Dermis blood vessel endothelial cell (primary cell): ENCODE results near the gene BRD7. TPM values are rescaled to one million over a fixed set of nuclear protein-coding genes. Genes with fewer than 3 reads are reported as not detected.

ENCODE experiments used
- DNase-seq: peaks from one replicate; pipeline ENCODE4 v3.0.0; 2010
- total RNA-seq: library from RNA; depleted of rRNA; stranded (reverse); fragments of >200 nt; gene quantifications from 2 replicates; pipeline ENCODE4 v1.2.3, GENCODE V29; 2014

Gene BRD7
- 44.6 and 53.8 TPM in 2 replicates for total RNA-seq

DNA sequence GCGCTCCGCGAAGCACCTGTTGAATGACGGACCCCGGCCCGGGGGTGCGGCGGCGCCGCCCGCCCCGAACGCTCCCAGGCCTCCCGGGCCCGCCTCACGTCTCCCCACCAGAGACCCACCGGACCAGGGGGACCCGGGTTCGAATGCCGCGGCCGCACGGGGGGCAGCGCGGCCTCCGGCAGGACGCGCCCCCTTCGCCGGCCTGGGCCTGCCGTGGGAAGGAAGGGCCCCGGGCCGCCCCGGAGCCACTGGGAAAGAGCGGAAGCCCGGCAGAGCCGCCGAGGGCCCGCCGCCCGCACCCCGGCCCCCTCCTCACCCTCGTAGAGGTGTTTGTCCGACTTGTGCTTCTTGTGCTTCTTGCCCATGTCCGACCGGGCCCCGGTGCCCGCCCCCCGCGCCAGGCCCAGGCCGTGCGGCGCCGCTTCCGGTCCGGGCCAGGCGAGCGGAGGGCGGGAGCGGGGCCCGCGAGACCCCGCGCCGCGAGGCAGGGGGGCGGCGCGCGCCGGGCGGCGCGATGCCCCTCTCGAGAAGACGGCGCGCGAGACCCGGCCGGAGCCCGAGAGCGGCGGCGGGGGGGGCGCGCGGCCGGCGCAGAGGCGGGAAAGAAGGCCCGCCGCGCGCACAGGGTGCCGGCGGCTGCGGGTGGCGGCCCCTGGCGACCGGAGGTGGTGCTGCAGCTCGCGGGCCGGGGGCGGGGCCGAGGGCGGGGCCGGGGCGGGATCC, at the start of gene BRD7:
Gene BRD7, minus strand, starts transcription at position 579 of the 723 bp plus-strand sequence. Its CDS starts 214 bp downstream, at position 365.
- peak; percentile 75 for DNase-seq

DNA sequence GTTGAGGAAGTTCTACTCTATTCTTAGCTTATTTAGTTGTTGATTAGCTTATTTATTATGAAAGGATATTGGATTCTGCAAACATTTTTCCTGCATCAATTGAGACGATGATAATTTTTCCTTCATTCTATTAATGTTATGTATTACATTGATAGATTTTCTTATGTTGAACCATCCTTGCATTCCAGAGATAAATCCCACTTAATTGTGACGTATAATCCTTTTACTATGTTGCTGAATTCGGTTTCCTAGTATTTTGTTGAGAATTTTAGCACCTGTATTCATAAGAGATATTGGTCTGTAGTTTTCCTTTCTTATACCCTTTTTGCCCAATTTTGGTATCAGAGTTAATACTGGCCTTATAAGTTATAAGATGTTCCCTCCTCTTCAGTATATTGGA, 47.6 kb upstream of the BRD7 start:
- DNase-seq = no peak

DNA sequence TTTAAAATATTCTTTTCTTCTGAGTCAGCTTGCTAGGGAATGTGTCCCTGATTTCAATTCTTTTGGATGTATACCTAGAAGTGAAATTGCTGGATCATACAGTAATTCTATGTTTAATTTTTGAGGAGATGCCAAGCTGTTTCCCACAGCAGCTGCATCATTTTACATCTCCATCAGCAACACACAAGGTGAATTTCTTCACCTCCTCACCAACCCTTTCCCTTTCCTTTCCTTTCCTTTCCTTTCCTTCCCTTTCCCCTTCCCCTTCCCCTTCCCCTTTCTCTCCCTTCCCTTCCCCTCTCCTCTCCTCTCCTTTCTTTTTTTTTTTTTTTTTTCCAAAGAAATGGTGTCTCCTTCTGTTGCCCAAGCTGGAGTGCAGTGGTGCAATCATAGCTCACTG, 45.4 kb upstream of the BRD7 start:
- DNase-seq = no peak

- DNase-seq = no peak
Measured at GRCh38 chr16:50411034-50411433, 42.2 kb upstream of the BRD7 start.

GRCh38 chr16:50408001-50408561, 39.3 kb upstream of the BRD7 start:
- DNase-seq = no peak

DNA sequence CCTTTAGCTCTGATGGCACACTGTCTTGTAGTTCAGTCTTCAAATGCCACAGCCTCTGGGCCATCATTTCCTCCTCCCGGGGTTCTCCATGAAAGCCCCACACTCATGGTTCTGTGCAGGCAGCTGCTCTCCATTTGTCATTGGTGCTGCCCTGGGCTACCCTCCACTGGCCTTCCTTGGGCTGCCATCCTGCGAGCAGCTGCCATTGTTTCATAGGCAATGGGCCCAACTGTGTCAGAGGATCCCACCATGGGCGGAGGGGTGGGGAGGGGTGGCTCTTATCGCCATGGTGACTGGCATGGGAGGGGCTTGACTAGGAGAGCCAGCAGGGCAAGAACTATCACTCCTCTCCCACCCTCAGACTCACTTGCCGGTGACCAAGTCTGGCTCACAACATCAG, 38.6 kb upstream of the BRD7 start:
- DNase-seq = no peak

DNA sequence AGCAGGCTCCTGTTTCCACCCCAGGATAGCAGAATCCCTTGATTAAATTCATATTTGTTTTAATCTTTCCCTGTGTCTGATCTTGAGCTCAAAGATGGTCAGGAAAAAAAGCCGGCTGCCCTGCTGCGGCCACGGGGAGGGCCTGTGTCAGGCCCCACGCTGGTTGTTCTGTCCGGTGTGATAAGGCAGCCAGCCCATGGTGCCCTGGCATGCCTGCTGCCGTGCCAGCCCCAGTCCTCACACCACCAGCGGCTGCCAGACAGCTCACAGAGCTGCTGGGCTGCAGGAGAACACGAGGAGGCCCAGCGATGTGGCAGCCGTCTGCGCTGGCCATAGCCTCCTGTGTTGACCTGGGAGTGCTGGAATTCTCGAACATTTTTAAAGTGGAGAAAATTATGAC, 34.7 kb upstream of the BRD7 start:
- DNase-seq = no peak

- no peak for DNase-seq
Measured at GRCh38 chr16:50402298-50402895, 33.6 kb upstream of the BRD7 start.

DNA sequence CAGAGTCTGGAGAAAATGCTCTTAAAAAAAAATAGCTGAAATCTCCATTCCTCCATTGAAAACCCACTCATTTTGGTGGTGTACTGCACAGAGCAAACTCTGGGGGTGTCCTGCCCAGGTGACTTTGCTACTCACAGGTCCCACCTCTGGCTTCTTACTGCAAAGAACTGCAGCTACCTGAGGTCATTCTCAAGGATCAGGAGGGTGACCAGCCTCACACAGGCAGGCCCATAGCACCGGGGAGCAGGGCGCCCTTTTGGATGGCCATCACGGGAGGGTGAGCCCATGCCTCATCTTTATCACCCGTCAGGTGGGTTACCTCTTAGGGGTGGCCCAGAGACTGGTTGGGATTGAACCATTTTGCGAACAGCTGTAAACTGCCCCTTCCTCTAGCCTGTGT, 32.6 kb upstream of the BRD7 start:
- DNase-seq = no peak

DNA sequence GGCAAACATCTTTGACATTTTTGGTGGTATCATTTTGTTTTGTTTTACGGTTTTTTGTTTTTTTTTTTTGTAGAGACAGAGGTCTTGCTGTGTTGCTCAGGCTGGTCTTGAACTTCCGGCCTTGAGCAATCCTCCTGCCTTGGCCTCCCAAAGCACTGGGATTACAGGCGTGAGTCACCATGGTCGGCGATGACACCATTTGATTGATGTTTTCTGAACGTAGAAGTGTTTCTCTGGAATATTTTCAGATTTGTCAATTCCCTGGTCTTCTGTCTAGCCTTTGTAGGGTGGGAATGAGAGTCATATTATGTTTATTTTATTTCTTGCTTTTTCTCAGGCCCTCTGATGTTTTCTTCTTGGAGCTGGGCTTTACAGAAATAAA, 32.2 kb upstream of the BRD7 start:
- no peak for DNase-seq

GRCh38 chr16:50400312-50400966, 31.7 kb upstream of the BRD7 start:
- DNase-seq = no peak

- no peak for DNase-seq
Measured at GRCh38 chr16:50399411-50399810, 30.6 kb upstream of the BRD7 start.

DNA sequence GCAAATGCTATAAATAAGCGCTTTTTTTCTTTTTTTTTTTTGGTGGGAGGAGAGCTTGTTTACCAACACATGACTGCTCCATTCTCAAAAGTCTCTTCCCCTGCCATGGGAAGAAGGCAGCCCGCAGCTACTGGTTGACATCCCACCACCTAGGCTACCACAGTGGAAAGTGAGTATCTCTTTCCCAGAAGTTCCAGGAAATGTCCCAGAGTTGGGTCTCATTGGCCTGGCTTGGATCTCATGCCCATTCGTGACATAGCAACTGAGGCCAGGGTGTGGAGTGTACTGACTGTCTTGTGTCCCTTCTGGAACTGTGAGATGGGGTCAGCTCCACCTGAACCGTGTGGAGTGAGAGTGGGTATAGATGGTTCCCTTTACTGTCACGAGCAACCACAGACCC, 29.5 kb upstream of the BRD7 start:
- no peak for DNase-seq

GRCh38 chr16:50396761-50397535, 28.2 kb upstream of the BRD7 start:
- DNase-seq = no peak

DNA sequence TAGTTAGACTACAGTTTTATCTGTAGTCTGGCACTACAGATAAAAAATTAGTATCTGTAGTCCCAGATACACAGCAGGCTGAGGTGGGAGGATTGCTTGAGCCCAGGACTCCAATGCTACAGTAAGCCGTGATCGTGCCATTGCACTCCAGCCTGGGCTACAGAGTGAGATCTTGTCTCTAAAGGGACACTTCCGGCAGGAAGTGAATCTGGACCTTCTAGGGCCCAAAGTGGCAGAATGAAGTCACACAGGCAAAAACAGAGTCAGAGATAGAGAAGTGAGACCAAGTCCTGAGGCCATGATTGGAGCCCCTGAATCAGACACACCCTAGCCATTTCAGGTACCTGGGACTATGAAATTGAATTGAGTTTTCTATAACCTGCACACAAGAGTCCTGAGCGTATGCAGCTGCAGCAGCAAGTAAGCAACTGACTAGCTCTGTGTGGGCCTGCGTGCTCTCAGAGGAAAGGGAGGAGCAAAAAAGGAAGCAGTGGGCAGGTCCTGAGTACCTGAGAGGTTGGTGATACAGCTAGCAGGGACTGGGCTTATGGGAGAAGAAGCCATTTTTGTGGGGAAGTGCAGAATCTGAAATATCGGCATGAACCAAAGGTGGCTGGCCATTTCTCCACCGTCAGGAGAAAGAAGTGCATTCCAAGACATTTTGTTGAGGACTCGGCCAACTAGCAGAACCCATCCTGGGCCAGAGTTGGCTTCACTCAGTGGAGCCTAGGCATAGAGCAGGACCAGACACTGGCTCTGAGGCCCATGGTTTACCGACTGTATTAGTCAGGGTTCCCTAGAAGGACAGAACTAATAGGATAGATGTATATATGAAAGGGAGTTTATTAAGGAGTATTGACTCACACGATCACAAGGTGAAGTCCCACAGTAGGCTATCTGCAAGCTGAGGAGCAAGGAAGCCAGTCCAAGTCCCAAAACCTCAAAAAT, 27.2 kb upstream of the BRD7 start:
- no peak for DNase-seq

DNA sequence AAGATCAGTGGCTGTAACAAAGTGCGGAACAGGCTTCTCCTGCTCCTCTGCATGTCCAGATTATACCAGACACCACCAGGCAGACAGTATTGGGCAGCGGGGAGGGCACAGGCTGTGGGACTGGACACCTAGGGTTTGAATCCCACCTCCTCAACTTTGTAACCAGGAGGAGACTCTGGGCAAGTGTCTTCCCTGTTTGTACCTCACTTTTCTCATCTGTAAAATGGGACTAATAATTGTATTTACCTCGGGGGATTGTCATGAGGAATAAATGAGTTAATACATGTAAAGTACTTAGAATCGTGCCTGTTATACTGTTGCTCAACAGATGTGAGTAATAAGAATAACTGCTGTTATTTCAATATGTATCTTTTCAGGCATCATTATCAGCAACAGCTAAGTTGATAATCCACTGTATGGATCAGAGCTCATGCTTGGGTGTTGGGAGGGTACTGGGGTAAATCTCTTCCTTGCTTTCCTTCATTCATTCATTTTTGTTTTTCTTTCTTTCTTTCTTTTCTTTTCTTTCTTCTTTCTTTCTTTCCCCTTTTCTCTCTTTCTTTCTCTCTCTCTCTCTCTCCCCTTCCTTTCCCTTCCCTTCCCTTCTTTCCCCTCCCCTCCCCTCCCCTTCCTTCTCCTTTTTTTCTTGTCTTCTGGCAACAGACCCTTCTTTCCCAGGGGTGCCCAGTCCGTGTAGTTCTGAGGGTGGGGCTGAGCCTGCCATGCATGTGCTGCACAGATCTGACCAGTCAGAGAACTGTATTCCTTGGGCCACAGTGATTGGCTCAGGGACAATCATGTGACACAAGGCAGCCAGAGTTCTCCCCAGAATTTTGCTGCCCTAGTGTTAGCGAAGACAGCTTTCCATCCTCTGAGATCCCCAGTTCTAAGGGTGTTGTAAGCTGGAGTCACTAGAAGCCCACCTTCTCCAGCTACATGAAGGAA, 25.3 kb upstream of the BRD7 start:
- DNase-seq = no peak

- no peak for DNase-seq
Measured at GRCh38 chr16:50393416-50393815, 24.6 kb upstream of the BRD7 start.

GRCh38 chr16:50390914-50391716, 22.3 kb upstream of the BRD7 start:
- no peak for DNase-seq

GRCh38 chr16:50390371-50390771, 21.6 kb upstream of the BRD7 start:
- no peak for DNase-seq

DNA sequence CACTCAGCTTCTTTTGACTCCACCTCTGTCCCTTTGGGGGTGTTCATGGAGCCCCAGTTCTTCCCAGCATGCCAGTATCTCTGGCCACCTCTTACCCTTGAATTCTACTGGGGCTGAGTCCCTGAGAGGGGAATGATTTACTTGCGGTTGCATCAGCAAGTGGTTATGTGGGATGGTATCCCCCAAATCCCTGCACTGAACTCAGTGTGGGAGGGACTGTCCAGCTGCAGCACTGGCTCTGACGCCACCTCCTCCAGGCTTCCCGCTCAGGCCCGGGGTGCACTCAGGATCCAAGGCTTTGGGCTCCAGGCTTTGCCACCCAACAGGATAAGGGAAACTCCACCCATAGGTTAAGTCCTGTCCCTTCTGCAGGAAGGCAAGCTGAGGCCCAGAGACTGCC, 21.1 kb upstream of the BRD7 start:
- no peak for DNase-seq
